GM23338 (cell line): Measurements from ENCODE around the gene PARP1. TPM values are rescaled to one million over a fixed set of nuclear protein-coding genes. Genes with fewer than 3 reads are reported as not detected.

ENCODE experiments used
- ATAC-seq: fragments of 200-7000 bp; cut with Tn5 transposase; 3 replicates; pipeline ENCODE4 v1.9.1; 2020
- DNase-seq: peaks from one replicate; pipeline ENCODE4 v3.0.0-alpha.2; 2015; ENCODE audit warnings: low spot score
- H2AFZ ChIP-seq: fragments of 200-600 bp; sonication (generic); 2 replicates; pipeline ENCODE4 v1.8.0; 2016; ENCODE audit warnings: antibody characterized with exemption, mild to moderate bottlenecking, moderate library complexity
- H3F3A ChIP-seq: fragments of 200-600 bp; sonication (generic); replicated peaks from 2 replicates; pipeline ENCODE4 v1.8.0; 2017; ENCODE audit warnings: antibody characterized with exemption, mixed run types, low read depth
- H3K27ac ChIP-seq: fragments of 200-600 bp; sonication (generic); 2 replicates; pipeline ENCODE4 v1.6.1; 2016; ENCODE audit warnings: low read depth
- H3K27me3 ChIP-seq: fragments of 200-600 bp; sonication (generic); 2 replicates; pipeline ENCODE4 v1.8.0; 2016; ENCODE audit warnings: mild to moderate bottlenecking, mixed run types, moderate library complexity; ENCODE audit not compliant: insufficient read depth
- H3K36me3 ChIP-seq: fragments of 200-600 bp; sonication (generic); 2 replicates; pipeline ENCODE4 v1.8.0; 2016; ENCODE audit warnings: mild to moderate bottlenecking; ENCODE audit not compliant: insufficient read depth
- H3K4me1 ChIP-seq: fragments of 200-600 bp; sonication (generic); 2 replicates; pipeline ENCODE4 v1.8.0; 2016; ENCODE audit warnings: mild to moderate bottlenecking, moderate library complexity; ENCODE audit not compliant: insufficient read depth
- H3K4me2 ChIP-seq: fragments of 200-600 bp; sonication (generic); 2 replicates; pipeline ENCODE4 v1.7.1; 2017; ENCODE audit warnings: mixed run types
- H3K4me3 ChIP-seq: fragments of 200-600 bp; sonication (generic); 2 replicates; pipeline ENCODE4 v1.6.1; 2016; ENCODE audit warnings: mixed run types
- H3K79me2 ChIP-seq: fragments of 200-600 bp; sonication (generic); replicated peaks from 2 replicates; pipeline ENCODE4 v1.8.0; 2017; ENCODE audit warnings: mild to moderate bottlenecking; ENCODE audit not compliant: insufficient read depth
- H3K9me2 ChIP-seq: fragments of 200-600 bp; sonication (generic); 2 replicates; pipeline ENCODE4 v1.8.0; 2017; ENCODE audit not compliant: insufficient read depth
- H4K20me1 ChIP-seq: fragments of 200-600 bp; sonication (generic); replicated peaks from 2 replicates; pipeline ENCODE4 v1.8.0; 2017; ENCODE audit warnings: mild to moderate bottlenecking; ENCODE audit not compliant: insufficient read depth
- H3K27ac Mint-ChIP-seq: 2 replicates; pipeline ENCODE4 v1.8.0; 2020; ENCODE audit warnings: inconsistent platforms, mild to moderate bottlenecking, moderate library complexity, mixed read lengths
- H3K27me3 Mint-ChIP-seq: 3 replicates; pipeline ENCODE4 v1.8.0; 2022; ENCODE audit warnings: low read depth, mild to moderate bottlenecking, moderate library complexity, mixed read lengths, inconsistent platforms; ENCODE audit not compliant: insufficient read depth, poor library complexity
- H3K36me3 Mint-ChIP-seq: 3 replicates; pipeline ENCODE4 v1.8.0; 2021; ENCODE audit warnings: low read depth, mild to moderate bottlenecking, inconsistent platforms, moderate library complexity, mixed read lengths
- H3K4me1 Mint-ChIP-seq: 3 replicates; pipeline ENCODE4 v1.8.0; 2020; ENCODE audit warnings: mild to moderate bottlenecking, inconsistent platforms, mixed read lengths
- H3K4me3 Mint-ChIP-seq: 3 replicates; pipeline ENCODE4 v1.8.0; 2021; ENCODE audit warnings: moderate library complexity, mild to moderate bottlenecking, inconsistent platforms, mixed read lengths
- H3K9me3 Mint-ChIP-seq: 3 replicates; pipeline ENCODE4 v1.8.0; 2020; ENCODE audit warnings: moderate library complexity, mild to moderate bottlenecking, inconsistent platforms, mixed read lengths
- CREB1 ChIP-seq: fragments of 250-450 bp; sonication (Bioruptor Pico); IDR thresholded peaks from 2 replicates; pipeline ENCODE4 v1.5.0; 2020; ENCODE audit warnings: low read depth, mild to moderate bottlenecking, moderate library complexity
- EZH2phosphoT487 ChIP-seq: fragments of 200-600 bp; sonication (generic); IDR thresholded peaks from one replicate; pipeline ENCODE4 v1.8.1; 2018; ENCODE audit warnings: antibody characterized with exemption; ENCODE audit not compliant: unreplicated experiment
- NANOG ChIP-seq: IDR thresholded peaks from 2 replicates; pipeline ENCODE4 v1.6.1; 2016; ENCODE audit warnings: antibody characterized with exemption, borderline replicate concordance
- STAT1 ChIP-seq: IDR thresholded peaks from one replicate; pipeline ENCODE4 v1.6.1; 2016; ENCODE audit warnings: antibody characterized with exemption; ENCODE audit not compliant: unreplicated experiment
- polyA plus RNA-seq: library from polyadenylated mRNA; unstranded; fragments of >200 nt; fragmentation: Nextera tagmentation; extraction: Ambion mirVana; gene quantifications from 2 replicates; pipeline ENCODE4 v1.2.1, GENCODE V29; 2016
- total RNA-seq: library from RNA; depleted of rRNA; stranded (reverse); fragments of >200 nt; shearing (Covaris generic); gene quantifications from 2 replicates; pipeline ENCODE4 v1.2.3, GENCODE V29; 2014
- TF ChIP-seq, protein P1 (sequence below): fragments of 250-450 bp; sonication (Bioruptor Pico); IDR thresholded peaks from 2 replicates; pipeline ENCODE4 v1.5.0; 2020; ENCODE audit warnings: mild to moderate bottlenecking, moderate library complexity
- TF ChIP-seq, protein P2 (sequence below): IDR thresholded peaks from one replicate; pipeline ENCODE4 v1.6.1; 2018; ENCODE audit warnings: antibody characterized with exemption; ENCODE audit not compliant: unreplicated experiment
- TF ChIP-seq, protein P3 (sequence below): IDR thresholded peaks from 2 replicates; pipeline ENCODE4 v1.6.1; 2016; ENCODE audit warnings: antibody characterized with exemption

The PARP1 gene
- total and polyA plus RNA-seq, 2 experiments from 2014 or later, result 877 to 1,082 TPM

DNA sequence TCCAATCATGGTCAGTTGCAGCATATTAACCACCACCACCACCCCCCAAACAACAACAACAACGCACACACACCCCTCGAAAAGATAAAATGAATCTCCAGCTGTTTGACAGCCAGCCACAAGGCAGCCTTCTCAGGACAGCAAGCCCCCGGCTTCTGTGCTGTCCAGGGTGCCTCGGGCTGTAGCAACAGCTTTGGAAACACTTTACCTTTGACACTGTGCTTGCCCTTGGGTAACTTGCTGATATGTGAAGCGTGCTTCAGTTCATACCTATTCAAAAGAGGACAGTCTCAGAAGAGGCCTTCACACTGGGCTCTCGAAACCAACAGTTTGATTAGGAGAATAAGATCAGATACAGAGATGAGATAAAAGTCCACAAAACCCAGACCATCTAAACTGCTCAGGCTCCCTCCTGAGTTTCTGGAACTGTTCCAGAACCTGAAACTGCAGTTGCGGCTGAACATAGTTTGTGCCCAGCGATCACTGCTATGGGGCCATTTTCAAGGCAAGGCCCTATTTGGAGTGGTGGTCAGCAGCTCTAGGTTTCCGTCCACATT lies 44.9 kb downstream of the PARP1 start:
- no peak for ATAC-seq
- peaks cover 100% of the 10 kb centered on the region for H3K36me3 Mint-ChIP-seq
- no peaks in the 10 kb centered on the region for H3K4me1 Mint-ChIP-seq
- H3K27me3 Mint-ChIP-seq, result peaks cover 5% of the 10 kb centered on the region
- Histone ChIP-seq H3K4me3 (no peak overlapping the region), H3K36me3 (peaks cover 75% of the 10 kb centered on the region), H2AFZ (no peak overlapping the region), H4K20me1 (peaks cover 42% of the 10 kb centered on the region), H3K4me2 (no peak overlapping the region), H3K79me2 (no peaks in the 10 kb centered on the region), H3K9me2 (no peaks in the 10 kb centered on the region), H3F3A (peaks cover 11% of the 10 kb centered on the region), H3K4me1 (no peaks in the 10 kb centered on the region), H3K27me3 (no peaks in the 10 kb centered on the region), H3K27ac (no peak overlapping the region)
- H3K4me3 Mint-ChIP-seq, result no peak overlapping the region
- no peaks in the 10 kb centered on the region for H3K9me3 Mint-ChIP-seq
- no peak for DNase-seq
- H3K27ac Mint-ChIP-seq, result no peak overlapping the region; the same call in 1 of the 2 replicates
- TF ChIP-seq, protein P1, sequence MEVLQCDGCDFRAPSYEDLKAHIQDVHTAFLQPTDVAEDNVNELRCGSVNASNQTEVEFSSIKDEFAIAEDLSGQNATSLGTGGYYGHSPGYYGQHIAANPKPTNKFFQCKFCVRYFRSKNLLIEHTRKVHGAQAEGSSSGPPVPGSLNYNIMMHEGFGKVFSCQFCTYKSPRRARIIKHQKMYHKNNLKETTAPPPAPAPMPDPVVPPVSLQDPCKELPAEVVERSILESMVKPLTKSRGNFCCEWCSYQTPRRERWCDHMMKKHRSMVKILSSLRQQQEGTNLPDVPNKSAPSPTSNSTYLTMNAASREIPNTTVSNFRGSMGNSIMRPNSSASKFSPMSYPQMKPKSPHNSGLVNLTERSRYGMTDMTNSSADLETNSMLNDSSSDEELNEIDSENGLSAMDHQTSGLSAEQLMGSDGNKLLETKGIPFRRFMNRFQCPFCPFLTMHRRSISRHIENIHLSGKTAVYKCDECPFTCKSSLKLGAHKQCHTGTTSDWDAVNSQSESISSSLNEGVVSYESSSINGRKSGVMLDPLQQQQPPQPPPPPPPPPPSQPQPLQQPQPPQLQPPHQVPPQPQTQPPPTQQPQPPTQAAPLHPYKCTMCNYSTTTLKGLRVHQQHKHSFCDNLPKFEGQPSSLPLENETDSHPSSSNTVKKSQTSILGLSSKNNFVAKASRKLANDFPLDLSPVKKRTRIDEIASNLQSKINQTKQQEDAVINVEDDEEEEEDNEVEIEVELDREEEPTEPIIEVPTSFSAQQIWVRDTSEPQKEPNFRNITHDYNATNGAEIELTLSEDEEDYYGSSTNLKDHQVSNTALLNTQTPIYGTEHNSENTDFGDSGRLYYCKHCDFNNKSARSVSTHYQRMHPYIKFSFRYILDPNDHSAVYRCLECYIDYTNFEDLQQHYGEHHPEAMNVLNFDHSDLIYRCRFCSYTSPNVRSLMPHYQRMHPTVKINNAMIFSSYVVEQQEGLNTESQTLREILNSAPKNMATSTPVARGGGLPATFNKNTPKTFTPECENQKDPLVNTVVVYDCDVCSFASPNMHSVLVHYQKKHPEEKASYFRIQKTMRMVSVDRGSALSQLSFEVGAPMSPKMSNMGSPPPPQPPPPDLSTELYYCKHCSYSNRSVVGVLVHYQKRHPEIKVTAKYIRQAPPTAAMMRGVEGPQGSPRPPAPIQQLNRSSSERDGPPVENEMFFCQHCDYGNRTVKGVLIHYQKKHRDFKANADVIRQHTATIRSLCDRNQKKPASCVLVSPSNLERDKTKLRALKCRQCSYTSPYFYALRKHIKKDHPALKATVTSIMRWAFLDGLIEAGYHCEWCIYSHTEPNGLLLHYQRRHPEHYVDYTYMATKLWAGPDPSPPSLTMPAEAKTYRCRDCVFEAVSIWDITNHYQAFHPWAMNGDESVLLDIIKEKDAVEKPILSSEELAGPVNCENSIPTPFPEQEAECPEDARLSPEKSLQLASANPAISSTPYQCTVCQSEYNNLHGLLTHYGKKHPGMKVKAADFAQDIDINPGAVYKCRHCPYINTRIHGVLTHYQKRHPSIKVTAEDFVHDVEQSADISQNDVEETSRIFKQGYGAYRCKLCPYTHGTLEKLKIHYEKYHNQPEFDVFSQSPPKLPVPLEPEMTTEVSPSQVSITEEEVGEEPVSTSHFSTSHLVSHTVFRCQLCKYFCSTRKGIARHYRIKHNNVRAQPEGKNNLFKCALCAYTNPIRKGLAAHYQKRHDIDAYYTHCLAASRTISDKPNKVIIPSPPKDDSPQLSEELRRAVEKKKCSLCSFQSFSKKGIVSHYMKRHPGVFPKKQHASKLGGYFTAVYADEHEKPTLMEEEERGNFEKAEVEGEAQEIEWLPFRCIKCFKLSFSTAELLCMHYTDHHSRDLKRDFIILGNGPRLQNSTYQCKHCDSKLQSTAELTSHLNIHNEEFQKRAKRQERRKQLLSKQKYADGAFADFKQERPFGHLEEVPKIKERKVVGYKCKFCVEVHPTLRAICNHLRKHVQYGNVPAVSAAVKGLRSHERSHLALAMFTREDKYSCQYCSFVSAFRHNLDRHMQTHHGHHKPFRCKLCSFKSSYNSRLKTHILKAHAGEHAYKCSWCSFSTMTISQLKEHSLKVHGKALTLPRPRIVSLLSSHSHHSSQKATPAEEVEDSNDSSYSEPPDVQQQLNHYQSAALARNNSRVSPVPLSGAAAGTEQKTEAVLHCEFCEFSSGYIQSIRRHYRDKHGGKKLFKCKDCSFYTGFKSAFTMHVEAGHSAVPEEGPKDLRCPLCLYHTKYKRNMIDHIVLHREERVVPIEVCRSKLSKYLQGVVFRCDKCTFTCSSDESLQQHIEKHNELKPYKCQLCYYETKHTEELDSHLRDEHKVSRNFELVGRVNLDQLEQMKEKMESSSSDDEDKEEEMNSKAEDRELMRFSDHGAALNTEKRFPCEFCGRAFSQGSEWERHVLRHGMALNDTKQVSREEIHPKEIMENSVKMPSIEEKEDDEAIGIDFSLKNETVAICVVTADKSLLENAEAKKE (CRISPR knock-in tag), result no peak
- TF ChIP-seq CREB1 (CRISPR knock-in tag) (no peak), NANOG (no peak), STAT1 (no peak), EZH2phosphoT487 (no peak)
- TF ChIP-seq, protein P2, sequence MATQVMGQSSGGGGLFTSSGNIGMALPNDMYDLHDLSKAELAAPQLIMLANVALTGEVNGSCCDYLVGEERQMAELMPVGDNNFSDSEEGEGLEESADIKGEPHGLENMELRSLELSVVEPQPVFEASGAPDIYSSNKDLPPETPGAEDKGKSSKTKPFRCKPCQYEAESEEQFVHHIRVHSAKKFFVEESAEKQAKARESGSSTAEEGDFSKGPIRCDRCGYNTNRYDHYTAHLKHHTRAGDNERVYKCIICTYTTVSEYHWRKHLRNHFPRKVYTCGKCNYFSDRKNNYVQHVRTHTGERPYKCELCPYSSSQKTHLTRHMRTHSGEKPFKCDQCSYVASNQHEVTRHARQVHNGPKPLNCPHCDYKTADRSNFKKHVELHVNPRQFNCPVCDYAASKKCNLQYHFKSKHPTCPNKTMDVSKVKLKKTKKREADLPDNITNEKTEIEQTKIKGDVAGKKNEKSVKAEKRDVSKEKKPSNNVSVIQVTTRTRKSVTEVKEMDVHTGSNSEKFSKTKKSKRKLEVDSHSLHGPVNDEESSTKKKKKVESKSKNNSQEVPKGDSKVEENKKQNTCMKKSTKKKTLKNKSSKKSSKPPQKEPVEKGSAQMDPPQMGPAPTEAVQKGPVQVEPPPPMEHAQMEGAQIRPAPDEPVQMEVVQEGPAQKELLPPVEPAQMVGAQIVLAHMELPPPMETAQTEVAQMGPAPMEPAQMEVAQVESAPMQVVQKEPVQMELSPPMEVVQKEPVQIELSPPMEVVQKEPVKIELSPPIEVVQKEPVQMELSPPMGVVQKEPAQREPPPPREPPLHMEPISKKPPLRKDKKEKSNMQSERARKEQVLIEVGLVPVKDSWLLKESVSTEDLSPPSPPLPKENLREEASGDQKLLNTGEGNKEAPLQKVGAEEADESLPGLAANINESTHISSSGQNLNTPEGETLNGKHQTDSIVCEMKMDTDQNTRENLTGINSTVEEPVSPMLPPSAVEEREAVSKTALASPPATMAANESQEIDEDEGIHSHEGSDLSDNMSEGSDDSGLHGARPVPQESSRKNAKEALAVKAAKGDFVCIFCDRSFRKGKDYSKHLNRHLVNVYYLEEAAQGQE, result no peak
- TF ChIP-seq, protein P3, sequence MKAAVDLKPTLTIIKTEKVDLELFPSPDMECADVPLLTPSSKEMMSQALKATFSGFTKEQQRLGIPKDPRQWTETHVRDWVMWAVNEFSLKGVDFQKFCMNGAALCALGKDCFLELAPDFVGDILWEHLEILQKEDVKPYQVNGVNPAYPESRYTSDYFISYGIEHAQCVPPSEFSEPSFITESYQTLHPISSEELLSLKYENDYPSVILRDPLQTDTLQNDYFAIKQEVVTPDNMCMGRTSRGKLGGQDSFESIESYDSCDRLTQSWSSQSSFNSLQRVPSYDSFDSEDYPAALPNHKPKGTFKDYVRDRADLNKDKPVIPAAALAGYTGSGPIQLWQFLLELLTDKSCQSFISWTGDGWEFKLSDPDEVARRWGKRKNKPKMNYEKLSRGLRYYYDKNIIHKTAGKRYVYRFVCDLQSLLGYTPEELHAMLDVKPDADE, result no peak
